Prostate gland (tissue), 2 donors: Measurements from ENCODE around the gene CSF1R.

ENCODE experiments used
- POLR2A ChIP-seq: fragments of 450-650 bp; IDR thresholded peaks from one replicate; pipeline ENCODE4 v1.6.1; 2016; ENCODE audit warnings: antibody characterized with exemption, mild to moderate bottlenecking
- TF ChIP-seq, protein P1 (sequence below), 4 experiments: fragments of 200-600 bp in 2 of 4; fragments of 450-650 bp in 2 of 4; sonication (generic) in 2 of 4; IDR thresholded peaks; 1 replicate in 3 of 4; 2 replicates in 1 of 4; pipeline ENCODE4 v1.5.1; 2016 to 2019; ENCODE audit warnings: antibody characterized with exemption in 4 of 4, mild to moderate bottlenecking in 2 of 4, moderate library complexity in 2 of 4

- TF ChIP-seq, protein P1, sequence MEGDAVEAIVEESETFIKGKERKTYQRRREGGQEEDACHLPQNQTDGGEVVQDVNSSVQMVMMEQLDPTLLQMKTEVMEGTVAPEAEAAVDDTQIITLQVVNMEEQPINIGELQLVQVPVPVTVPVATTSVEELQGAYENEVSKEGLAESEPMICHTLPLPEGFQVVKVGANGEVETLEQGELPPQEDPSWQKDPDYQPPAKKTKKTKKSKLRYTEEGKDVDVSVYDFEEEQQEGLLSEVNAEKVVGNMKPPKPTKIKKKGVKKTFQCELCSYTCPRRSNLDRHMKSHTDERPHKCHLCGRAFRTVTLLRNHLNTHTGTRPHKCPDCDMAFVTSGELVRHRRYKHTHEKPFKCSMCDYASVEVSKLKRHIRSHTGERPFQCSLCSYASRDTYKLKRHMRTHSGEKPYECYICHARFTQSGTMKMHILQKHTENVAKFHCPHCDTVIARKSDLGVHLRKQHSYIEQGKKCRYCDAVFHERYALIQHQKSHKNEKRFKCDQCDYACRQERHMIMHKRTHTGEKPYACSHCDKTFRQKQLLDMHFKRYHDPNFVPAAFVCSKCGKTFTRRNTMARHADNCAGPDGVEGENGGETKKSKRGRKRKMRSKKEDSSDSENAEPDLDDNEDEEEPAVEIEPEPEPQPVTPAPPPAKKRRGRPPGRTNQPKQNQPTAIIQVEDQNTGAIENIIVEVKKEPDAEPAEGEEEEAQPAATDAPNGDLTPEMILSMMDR (IDR thresholded peaks at IDR 0.05) = no peak
- no peak for TF ChIP-seq POLR2A
Measured at GRCh38 chr5:150135557-150136304, 49.4 kb upstream of the CSF1R start.
